CD4-positive, alpha-beta T cell treated with Interferon alpha-2 for 1 hour (primary cell): ENCODE measurements around the gene MYL2.
"Not testable (repeated sequence)": the region's sequence is repeated elsewhere in the genome, so short reads cannot be mapped to it uniquely, and the experiment has no call there.

Experiments
- DNase-seq, 2 donors: peaks; one replicate each; pipeline ENCODE4 v3.0.0-alpha.2; 2020 to 2022

The MYL2 gene

GRCh38 chr12:110920324-110920910 is at the start of gene MYL2:
MYL2 (minus strand) TSS chr12:110920579; CDS start chr12:110920529, 50 bp downstream.
- no peak for DNase-seq

- DNase-seq, result no peak
These were observed 45.8 kb upstream of the MYL2 start for GRCh38 chr12:110966081-110966760.

GRCh38 chr12:110965574-110965973 is 45.2 kb upstream of the MYL2 start:
- DNase-seq, result no peak

GRCh38 chr12:110960795-110961194 is 40.4 kb upstream of the MYL2 start:
- no peak for DNase-seq

- DNase-seq, result no peak
These were observed 37.3 kb upstream of the MYL2 start for GRCh38 chr12:110957652-110958051.

- DNase-seq, result no peak
These were observed 36.8 kb upstream of the MYL2 start for GRCh38 chr12:110957159-110957558.

- not testable (repeated sequence) for DNase-seq
These were observed 30.5 kb upstream of the MYL2 start for GRCh38 chr12:110950867-110951266.

- DNase-seq, result not testable (repeated sequence)
These were observed 30.1 kb upstream of the MYL2 start for GRCh38 chr12:110950466-110950865.

GRCh38 chr12:110948041-110948440 is 27.7 kb upstream of the MYL2 start:
- no peak for DNase-seq

GRCh38 chr12:110943373-110943772 is 23.0 kb upstream of the MYL2 start:
- DNase-seq, result no peak

- DNase-seq, result no peak
These were observed 21.0 kb upstream of the MYL2 start for GRCh38 chr12:110941391-110941790.

- no peak for DNase-seq
These were observed 20.6 kb upstream of the MYL2 start for GRCh38 chr12:110940933-110941332.

- no peak for DNase-seq
These were observed 19.9 kb upstream of the MYL2 start for GRCh38 chr12:110940296-110940695.

GRCh38 chr12:110937104-110937641 is 16.8 kb upstream of the MYL2 start:
- peak; percentile 38 to 52 for DNase-seq

- DNase-seq, result no peak
These were observed 16.2 kb upstream of the MYL2 start for GRCh38 chr12:110936367-110937103.

GRCh38 chr12:110935588-110935987 is 15.2 kb upstream of the MYL2 start:
- no peak for DNase-seq

- no peak for DNase-seq
These were observed 13.9 kb upstream of the MYL2 start for GRCh38 chr12:110934093-110934852.

- no peak for DNase-seq
These were observed 13.1 kb upstream of the MYL2 start for GRCh38 chr12:110933326-110933974.

- no peak for DNase-seq
These were observed 11.7 kb upstream of the MYL2 start for GRCh38 chr12:110932046-110932445.

- DNase-seq, result no peak
These were observed 10.9 kb upstream of the MYL2 start for GRCh38 chr12:110931315-110931728.

GRCh38 chr12:110930348-110931314 is 10.3 kb upstream of the MYL2 start:
- DNase-seq, result no peak
